Peyer's patch (tissue), 4 donors: ENCODE data around the gene MYH7B.

Source experiments
- POLR2A ChIP-seq, 2 donors: fragments of 450-650 bp; IDR thresholded peaks; one replicate each; pipeline ENCODE4 v1.5.1; 2017; ENCODE audit warnings: antibody characterized with exemption in 2 of 2, mild to moderate bottlenecking in 2 of 2, moderate library complexity in 2 of 2
- TF ChIP-seq, protein P1 (sequence below), 6 experiments: fragments of 450-650 bp in 4 of 6; fragments of 200-600 bp in 2 of 6; sonication (generic) in 1 of 6; IDR thresholded peaks; one replicate each; pipeline ENCODE4 v1.5.1; 2017 to 2019; ENCODE audit warnings: antibody characterized with exemption in 6 of 6, mild to moderate bottlenecking in 3 of 6, moderate library complexity in 1 of 6

DNA sequence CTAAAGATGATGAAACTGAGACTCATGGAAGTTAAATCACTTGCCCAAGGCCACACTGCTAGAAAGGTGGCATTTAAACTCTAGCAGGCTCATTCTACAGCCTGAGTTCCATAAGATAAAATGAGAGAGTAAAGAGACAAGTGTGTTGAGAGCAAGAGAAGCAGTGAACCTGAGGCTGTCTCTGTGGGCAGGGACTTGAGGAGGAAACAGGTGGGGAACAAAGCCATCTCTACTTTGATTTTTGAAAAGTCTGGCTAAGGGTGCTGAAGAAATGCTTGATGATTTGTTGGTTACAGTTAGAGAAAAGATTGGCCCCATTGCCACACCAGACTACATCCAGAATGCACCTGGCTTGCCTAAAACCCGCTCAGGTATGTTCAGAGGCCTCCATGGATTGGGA, 29.1 kb upstream of the MYH7B start:
- TF ChIP-seq, protein P1, sequence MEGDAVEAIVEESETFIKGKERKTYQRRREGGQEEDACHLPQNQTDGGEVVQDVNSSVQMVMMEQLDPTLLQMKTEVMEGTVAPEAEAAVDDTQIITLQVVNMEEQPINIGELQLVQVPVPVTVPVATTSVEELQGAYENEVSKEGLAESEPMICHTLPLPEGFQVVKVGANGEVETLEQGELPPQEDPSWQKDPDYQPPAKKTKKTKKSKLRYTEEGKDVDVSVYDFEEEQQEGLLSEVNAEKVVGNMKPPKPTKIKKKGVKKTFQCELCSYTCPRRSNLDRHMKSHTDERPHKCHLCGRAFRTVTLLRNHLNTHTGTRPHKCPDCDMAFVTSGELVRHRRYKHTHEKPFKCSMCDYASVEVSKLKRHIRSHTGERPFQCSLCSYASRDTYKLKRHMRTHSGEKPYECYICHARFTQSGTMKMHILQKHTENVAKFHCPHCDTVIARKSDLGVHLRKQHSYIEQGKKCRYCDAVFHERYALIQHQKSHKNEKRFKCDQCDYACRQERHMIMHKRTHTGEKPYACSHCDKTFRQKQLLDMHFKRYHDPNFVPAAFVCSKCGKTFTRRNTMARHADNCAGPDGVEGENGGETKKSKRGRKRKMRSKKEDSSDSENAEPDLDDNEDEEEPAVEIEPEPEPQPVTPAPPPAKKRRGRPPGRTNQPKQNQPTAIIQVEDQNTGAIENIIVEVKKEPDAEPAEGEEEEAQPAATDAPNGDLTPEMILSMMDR (IDR thresholded peaks at IDR 0.05) = no peak
- no peak for TF ChIP-seq POLR2A (IDR thresholded peaks at IDR 0.05)
